Naive thymus-derived CD8-positive, alpha-beta T cell (primary cell): ENCODE results near the gene PKD2. TPM values are rescaled to one million over a fixed set of nuclear protein-coding genes. Genes with fewer than 3 reads are reported as not detected.

Experiments
- ATAC-seq, 2 donors: fragments of 150-1000 bp; cut with Tn5 transposase in 1 of 2; sonication (Bioruptor Pico), chemical (Tn5 transposase) in 1 of 2; 1 replicate in 1 of 2; 2 replicates in 1 of 2; pipeline ENCODE4 v1.10.0; 2021; ENCODE audit warnings: mild to moderate bottlenecking in 2 of 2, moderate library complexity in 2 of 2
- POLR2A ChIA-PET: fragments of 350-600 bp; sonication (Branson Sonifier 250); formaldehyde crosslinking; loops from one replicate; lab custom pipeline; 2021; ENCODE audit warnings: antibody characterized with exemption; lab: Charles Lee
- DNase-seq, 10 donors: peaks; one replicate each; pipeline versions ENCODE4 v3.0.0 to v3.0.0-alpha.2; 2020 to 2022
- H3K27ac Mint-ChIP-seq, 10 donors: one replicate each; pipeline ENCODE4 v1.8.0; 2020 to 2022; ENCODE audit warnings: mild to moderate bottlenecking in 10 of 10, mixed read lengths in 10 of 10, moderate library complexity in 4 of 10, inconsistent platforms in 1 of 10
- H3K27me3 Mint-ChIP-seq, 5 donors: one replicate each; pipeline ENCODE4 v1.8.0; 2021 to 2022; ENCODE audit warnings: mixed read lengths in 5 of 5
- H3K36me3 Mint-ChIP-seq, 3 donors: one replicate each; pipeline ENCODE4 v1.8.0; 2020 to 2022; ENCODE audit warnings: mixed read lengths in 3 of 3, mild to moderate bottlenecking in 2 of 3, inconsistent platforms in 1 of 3
- H3K4me1 Mint-ChIP-seq, 4 donors: one replicate each; pipeline ENCODE4 v1.8.0; 2021 to 2022; ENCODE audit warnings: mixed read lengths in 4 of 4
- H3K4me3 Mint-ChIP-seq, 10 donors: one replicate each; pipeline ENCODE4 v1.8.0; 2020 to 2022; ENCODE audit warnings: mild to moderate bottlenecking in 10 of 10, mixed read lengths in 10 of 10, moderate library complexity in 6 of 10, inconsistent platforms in 1 of 10
- H3K9me3 Mint-ChIP-seq, 9 donors: one replicate each; pipeline ENCODE4 v1.8.0; 2020 to 2022; ENCODE audit warnings: mixed read lengths in 9 of 9, mild to moderate bottlenecking in 3 of 9, inconsistent platforms in 1 of 9, moderate library complexity in 1 of 9
- polyA plus RNA-seq, 3 donors: library from polyadenylated mRNA; unstranded; fragments of 300-500 nt; fragmentation: Illumina TruSeq; gene quantifications; one replicate each; pipeline ENCODE4 v1.2.3, GENCODE V29; 2021
- total RNA-seq, 8 experiments: library from RNA in 2 of 8; stranded (reverse) in 2 of 8; gene quantifications; one replicate each; pipeline ENCODE4 v1.2.3 and lab custom pipeline; 2021 to 2026

PKD2 gene
- total and polyA plus RNA-seq, 5 experiments from 2014 or later: 1.4 to 9.6 (median 5.8) TPM

GRCh38 chr4:88062843-88063242, 55.4 kb downstream of the PKD2 start:
- peaks cover 4 to 51% (median 27%) of the 10 kb centered on the region in 3 donors for H3K36me3 Mint-ChIP-seq

DNA sequence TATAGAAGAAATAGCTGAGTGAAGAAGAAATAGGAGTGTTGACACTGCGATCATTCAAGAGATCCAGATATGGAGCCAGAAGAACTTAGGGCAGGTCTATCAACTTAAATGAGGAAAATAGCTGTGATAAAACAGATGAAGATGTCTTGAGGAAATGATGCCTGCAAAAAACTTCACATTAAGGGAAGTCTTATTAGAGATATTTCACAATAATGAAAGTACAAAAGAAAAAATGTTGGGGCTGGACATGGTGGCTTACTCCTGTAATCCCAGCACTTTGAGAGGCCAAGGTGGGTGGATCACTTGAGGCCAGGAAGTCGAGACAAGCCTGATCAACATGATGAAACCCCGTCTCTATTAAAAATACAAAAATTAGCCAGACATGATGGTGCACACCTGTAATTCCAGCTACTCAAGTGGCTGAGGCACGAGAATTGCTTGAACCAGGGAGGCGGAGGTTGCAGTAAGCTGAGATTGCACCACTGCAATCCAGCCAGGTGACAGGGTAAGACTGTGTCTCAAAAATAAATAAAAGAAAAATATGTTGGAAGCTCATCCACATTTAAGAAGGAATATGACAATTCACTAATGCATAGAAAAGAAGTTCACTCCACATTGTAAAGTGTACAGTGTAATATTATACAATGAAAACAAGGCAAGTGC, 56.3 kb downstream of the PKD2 start:
- POLR2A ChIA-PET: no interaction called here
- no peaks in the 10 kb centered on the region for H3K27me3 Mint-ChIP-seq
- H3K36me3 Mint-ChIP-seq: peaks cover 9 to 56% (median 35%) of the 10 kb centered on the region in 3 donors
- DNase-seq (no peak), ATAC-seq (no peak)
- H3K4me1 Mint-ChIP-seq: no peaks in the 10 kb centered on the region
- no peak overlapping the region for H3K4me3 Mint-ChIP-seq
- H3K27ac Mint-ChIP-seq: peak overlapping the region in 1 of 10 donors; percentile 3
- peaks cover 0 to 7% (median 0%) of the 10 kb centered on the region in 9 donors for H3K9me3 Mint-ChIP-seq

More at GRCh38 chr4:88062843-88063242, 55.4 kb downstream of the PKD2 start:
- DNase-seq: no peak
- Mint-ChIP-seq H3K4me3 (no peak overlapping the region), H3K27ac (no peak overlapping the region), H3K4me1 (no peaks in the 10 kb centered on the region), H3K27me3 (no peaks in the 10 kb centered on the region), H3K9me3 (peaks cover 0 to 4% (median 0%) of the 10 kb centered on the region in 9 donors)
- no peak for ATAC-seq
- POLR2A ChIA-PET: no interaction called here

GRCh38 chr4:88064410-88064809, 57.0 kb downstream of the PKD2 start:
- Mint-ChIP-seq H3K4me1 (no peaks in the 10 kb centered on the region), H3K36me3 (peaks cover 13 to 61% (median 36%) of the 10 kb centered on the region in 3 donors), H3K27me3 (no peaks in the 10 kb centered on the region), H3K4me3 (no peak overlapping the region), H3K27ac (no peak overlapping the region), H3K9me3 (peaks cover 0 to 7% (median 0%) of the 10 kb centered on the region in 9 donors)
- ATAC-seq (no peak), DNase-seq (no peak)
- POLR2A ChIA-PET: no interaction called here

DNA sequence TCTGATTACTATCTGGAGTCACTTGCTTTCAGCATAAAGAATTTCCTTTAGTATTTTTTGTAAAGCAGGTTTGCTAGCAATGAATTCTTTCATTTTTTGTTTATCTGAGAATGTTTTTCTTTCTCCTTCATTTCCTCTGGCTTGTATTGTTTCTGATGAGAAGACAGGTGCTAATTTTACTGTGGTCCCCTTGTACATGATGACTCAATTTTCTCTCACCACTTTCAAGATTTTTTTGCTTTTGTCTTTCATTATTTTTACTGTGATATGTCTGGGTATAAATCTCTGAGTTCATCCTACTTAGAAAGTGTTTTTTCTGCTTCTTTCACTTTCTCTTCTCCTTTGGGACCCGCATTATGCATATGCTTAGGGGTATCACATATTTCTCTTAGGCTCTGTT, 62.6 kb downstream of the PKD2 start:
- Mint-ChIP-seq H3K4me3 (no peak overlapping the region), H3K9me3 (peaks cover 0 to 25% (median 12%) of the 10 kb centered on the region in 9 donors), H3K27me3 (no peaks in the 10 kb centered on the region), H3K27ac (no peak overlapping the region), H3K4me1 (no peaks in the 10 kb centered on the region), H3K36me3 (peaks cover 34 to 77% (median 75%) of the 10 kb centered on the region in 3 donors)
- DNase-seq (no peak), ATAC-seq (no peak)
- POLR2A ChIA-PET: no interaction called here

DNA sequence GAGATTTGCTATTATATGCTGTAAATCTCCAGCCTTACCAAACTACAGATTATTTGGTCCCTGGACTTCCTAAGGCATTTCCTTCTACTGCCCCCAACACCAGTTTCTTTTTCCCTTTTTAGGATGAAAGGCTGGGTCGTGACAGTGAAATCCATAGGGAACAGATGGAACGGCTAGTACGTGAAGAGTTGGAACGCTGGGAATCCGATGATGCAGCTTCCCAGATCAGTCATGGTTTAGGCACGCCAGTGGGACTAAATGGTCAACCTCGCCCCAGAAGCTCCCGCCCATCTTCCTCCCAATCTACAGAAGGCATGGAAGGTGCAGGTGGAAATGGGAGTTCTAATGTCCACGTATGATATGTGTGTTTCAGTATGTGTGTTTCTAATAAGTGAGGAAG, 67.9 kb downstream of the PKD2 start:
- no peaks in the 10 kb centered on the region for H3K27me3 Mint-ChIP-seq
- no peak overlapping the region for H3K27ac Mint-ChIP-seq
- POLR2A ChIA-PET: no interaction called here
- H3K4me3 Mint-ChIP-seq: no peak overlapping the region
- H3K36me3 Mint-ChIP-seq: peaks cover 17 to 53% (median 47%) of the 10 kb centered on the region in 3 donors
- H3K4me1 Mint-ChIP-seq: no peaks in the 10 kb centered on the region
- no peak for ATAC-seq
- peaks cover 0 to 18% (median 12%) of the 10 kb centered on the region in 9 donors for H3K9me3 Mint-ChIP-seq
- no peak for DNase-seq

GRCh38 chr4:88077911-88078524, 70.6 kb downstream of the PKD2 start:
- ATAC-seq (no peak), DNase-seq (no peak)
- Mint-ChIP-seq H3K36me3 (peaks cover 0 to 29% (median 23%) of the 10 kb centered on the region in 3 donors), H3K9me3 (no peaks in the 10 kb centered on the region), H3K27me3 (no peaks in the 10 kb centered on the region), H3K27ac (peak overlapping the region in 1 of 10 donors; percentile 54), H3K4me3 (no peak overlapping the region), H3K4me1 (no peaks in the 10 kb centered on the region)
- POLR2A ChIA-PET: no interaction called here

DNA sequence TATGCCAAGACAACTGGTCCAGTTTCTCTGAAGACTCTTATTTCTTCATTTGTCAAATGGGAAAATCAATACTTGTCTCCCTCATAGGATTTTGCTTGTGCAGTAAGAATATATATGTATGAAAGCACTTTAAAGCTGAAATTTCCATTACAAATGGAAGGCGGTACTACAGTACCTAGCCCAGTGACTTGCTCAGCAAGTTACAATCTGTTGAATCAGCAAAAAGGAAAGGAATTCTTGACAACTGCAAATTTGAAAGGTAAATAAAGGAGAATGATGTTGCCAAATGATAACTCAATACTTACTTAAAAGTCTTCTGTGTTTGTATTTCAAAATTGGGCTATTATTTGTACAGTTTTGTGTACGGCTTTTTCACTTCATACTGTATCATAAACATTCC, 71.1 kb downstream of the PKD2 start:
- Mint-ChIP-seq H3K27me3 (no peaks in the 10 kb centered on the region), H3K9me3 (no peaks in the 10 kb centered on the region), H3K36me3 (peaks cover 0 to 29% (median 23%) of the 10 kb centered on the region in 3 donors), H3K4me3 (no peak overlapping the region), H3K4me1 (no peaks in the 10 kb centered on the region), H3K27ac (no peak overlapping the region)
- ATAC-seq (no peak), DNase-seq (no peak)
- POLR2A ChIA-PET: no interaction called here

GRCh38 chr4:88080626-88081025, 73.2 kb downstream of the PKD2 start:
- DNase-seq (no peak), ATAC-seq (no peak)
- peaks cover 0 to 16% (median 6%) of the 10 kb centered on the region in 3 donors for H3K36me3 Mint-ChIP-seq
- no peaks in the 10 kb centered on the region for H3K9me3 Mint-ChIP-seq
- POLR2A ChIA-PET: no interaction called here
- no peak overlapping the region for H3K4me3 Mint-ChIP-seq
- no peak overlapping the region for H3K27ac Mint-ChIP-seq
- no peaks in the 10 kb centered on the region for H3K4me1 Mint-ChIP-seq
- H3K27me3 Mint-ChIP-seq: no peaks in the 10 kb centered on the region

- H3K4me1 Mint-ChIP-seq: no peaks in the 10 kb centered on the region
- H3K27ac Mint-ChIP-seq: no peak overlapping the region
- POLR2A ChIA-PET: no interaction called here
- no peak for ATAC-seq
- no peaks in the 10 kb centered on the region for H3K36me3 Mint-ChIP-seq
- H3K27me3 Mint-ChIP-seq: peaks cover 0 to 2% (median 0%) of the 10 kb centered on the region in 5 donors
- DNase-seq: no peak
- no peaks in the 10 kb centered on the region for H3K9me3 Mint-ChIP-seq
- no peak overlapping the region for H3K4me3 Mint-ChIP-seq
Observed at GRCh38 chr4:88087004-88087403, 79.6 kb downstream of the PKD2 start.

GRCh38 chr4:88090898-88091297, 83.5 kb downstream of the PKD2 start:
- POLR2A ChIA-PET: no interaction called here
- no peak for ATAC-seq
- H3K27me3 Mint-ChIP-seq: peaks cover 0 to 2% (median 0%) of the 10 kb centered on the region in 5 donors
- H3K9me3 Mint-ChIP-seq: no peaks in the 10 kb centered on the region
- no peak overlapping the region for H3K4me3 Mint-ChIP-seq
- no peaks in the 10 kb centered on the region for H3K4me1 Mint-ChIP-seq
- no peak for DNase-seq
- no peak overlapping the region for H3K27ac Mint-ChIP-seq
- no peaks in the 10 kb centered on the region for H3K36me3 Mint-ChIP-seq

- H3K4me3 Mint-ChIP-seq: no peak overlapping the region
- H3K4me1 Mint-ChIP-seq: no peaks in the 10 kb centered on the region
- H3K27ac Mint-ChIP-seq: no peak overlapping the region
- POLR2A ChIA-PET: no interaction called here
- peaks cover 0 to 2% (median 0%) of the 10 kb centered on the region in 5 donors for H3K27me3 Mint-ChIP-seq
- DNase-seq (no peak), ATAC-seq (no peak)
- no peaks in the 10 kb centered on the region for H3K9me3 Mint-ChIP-seq
- no peaks in the 10 kb centered on the region for H3K36me3 Mint-ChIP-seq
Observed at GRCh38 chr4:88091378-88091777, 83.9 kb downstream of the PKD2 start.

DNA sequence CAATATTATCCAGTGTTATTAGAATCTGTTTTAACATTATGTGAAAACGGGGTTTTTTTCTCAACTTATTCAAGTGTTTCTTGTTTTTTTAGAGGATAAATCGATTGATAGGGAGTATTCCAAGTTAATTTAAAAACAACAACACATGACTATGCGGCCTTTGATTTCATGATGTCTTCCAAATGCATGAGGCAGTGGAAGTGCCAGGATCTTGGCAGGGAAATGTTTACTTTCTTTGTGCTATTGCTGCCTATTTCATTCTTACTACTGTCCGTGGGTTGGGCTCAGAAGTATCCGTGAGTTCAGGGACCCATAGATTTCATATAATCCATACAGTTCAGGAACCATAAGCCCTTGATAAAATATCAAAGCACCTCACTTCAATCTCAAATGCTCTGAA, 86.4 kb downstream of the PKD2 start:
- Mint-ChIP-seq H3K4me3 (no peak overlapping the region), H3K27ac (no peak overlapping the region), H3K9me3 (no peaks in the 10 kb centered on the region), H3K36me3 (no peaks in the 10 kb centered on the region), H3K4me1 (no peaks in the 10 kb centered on the region), H3K27me3 (peaks cover 0 to 3% (median 0%) of the 10 kb centered on the region in 5 donors)
- DNase-seq (no peak), ATAC-seq (no peak)
- POLR2A ChIA-PET: no interaction called here

DNA sequence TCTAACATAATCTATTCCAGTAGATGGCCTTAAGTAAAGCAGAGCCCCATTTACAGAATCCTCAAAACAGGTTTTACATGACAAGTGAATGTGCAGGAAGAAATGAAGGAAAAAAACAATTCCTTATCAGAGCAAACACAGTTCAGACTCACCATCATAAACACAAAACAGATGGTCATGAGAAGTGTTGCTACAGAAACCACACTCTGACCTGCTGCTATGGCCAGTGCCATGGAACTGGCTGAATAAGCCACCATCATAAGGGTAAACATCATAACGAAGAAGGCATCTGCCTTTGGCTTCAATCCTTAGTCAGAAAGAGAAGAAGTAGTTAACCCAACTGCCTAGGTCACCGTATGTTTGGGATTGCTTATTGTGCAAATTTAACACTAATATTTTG, 89.9 kb downstream of the PKD2 start:
- no peaks in the 10 kb centered on the region for H3K4me1 Mint-ChIP-seq
- POLR2A ChIA-PET: no interaction called here
- DNase-seq (no peak), ATAC-seq (no peak)
- H3K27ac Mint-ChIP-seq: no peak overlapping the region
- H3K4me3 Mint-ChIP-seq: no peak overlapping the region
- no peaks in the 10 kb centered on the region for H3K36me3 Mint-ChIP-seq
- no peaks in the 10 kb centered on the region for H3K9me3 Mint-ChIP-seq
- H3K27me3 Mint-ChIP-seq: peaks cover 0 to 7% (median 2%) of the 10 kb centered on the region in 5 donors
